Stimulated activated naive CD8-positive, alpha-beta T cell treated with anti-CD3 and anti-CD28 coated beads, Interleukin-15, amount 100 ng/mL, for 72 hours (primary cell): ENCODE results near the gene LAMP2.
"Not testable (repeated sequence)": the region's sequence is repeated elsewhere in the genome, so short reads cannot be mapped to it uniquely, and the experiment has no call there.

Experiments
- ATAC-seq: fragments of 150-1000 bp; cut with Tn5 transposase; 2 replicates; pipeline ENCODE4 v1.10.0; 2021; ENCODE audit warnings: mild to moderate bottlenecking, moderate library complexity
- DNase-seq, 2 donors: peaks; one replicate each; pipeline ENCODE4 v3.0.0; 2021 to 2022
- H3K27ac Mint-ChIP-seq, 2 donors: one replicate each; pipeline ENCODE4 v1.8.0; 2022; ENCODE audit warnings: mild to moderate bottlenecking in 2 of 2, mixed read lengths in 2 of 2, moderate library complexity in 2 of 2
- H3K27me3 Mint-ChIP-seq: one replicate; pipeline ENCODE4 v1.8.0; 2022; ENCODE audit warnings: mixed read lengths
- H3K4me1 Mint-ChIP-seq: one replicate; pipeline ENCODE4 v1.8.0; 2022; ENCODE audit warnings: mild to moderate bottlenecking, mixed read lengths
- H3K4me3 Mint-ChIP-seq, 2 donors: one replicate each; pipeline ENCODE4 v1.8.0; 2022; ENCODE audit warnings: mild to moderate bottlenecking in 2 of 2, mixed read lengths in 2 of 2, moderate library complexity in 1 of 2
- H3K9me3 Mint-ChIP-seq, 2 donors: one replicate each; pipeline ENCODE4 v1.8.0; 2022; ENCODE audit warnings: mixed read lengths in 2 of 2

Gene LAMP2

GRCh38 chrX:120468825-120469525, at the start of gene LAMP2:
Gene LAMP2 (minus strand): TSS chrX:120469296. CDS start chrX:120469169, 127 bp downstream.
- Mint-ChIP-seq H3K9me3 (no peaks in the 10 kb centered on the region), H3K4me1 (peaks cover 26% of the 10 kb centered on the region), H3K27ac (peak within 1 kb of the TSS; percentile 97 to 99), H3K4me3 (peak within 1 kb of the TSS; percentile 91 to 94), H3K27me3 (no peaks in the 10 kb centered on the region)
- DNase-seq (peak; percentile 67 to 80), ATAC-seq (peak; percentile 97)

GRCh38 chrX:120517936-120518335, 48.8 kb upstream of the LAMP2 start:
- no peaks in the 10 kb centered on the region for H3K27me3 Mint-ChIP-seq
- DNase-seq = no peak
- H3K4me1 Mint-ChIP-seq = no peaks in the 10 kb centered on the region
- H3K4me3 Mint-ChIP-seq = no peak overlapping the region
- ATAC-seq = no peak
- H3K27ac Mint-ChIP-seq = no peak overlapping the region
- H3K9me3 Mint-ChIP-seq = no peaks in the 10 kb centered on the region

GRCh38 chrX:120514236-120514635, 45.1 kb upstream of the LAMP2 start:
- no peaks in the 10 kb centered on the region for H3K9me3 Mint-ChIP-seq
- no peak for DNase-seq
- no peaks in the 10 kb centered on the region for H3K4me1 Mint-ChIP-seq
- H3K27me3 Mint-ChIP-seq = no peaks in the 10 kb centered on the region
- H3K4me3 Mint-ChIP-seq = no peak overlapping the region
- no peak overlapping the region for H3K27ac Mint-ChIP-seq
- no peak for ATAC-seq

GRCh38 chrX:120512627-120513026, 43.5 kb upstream of the LAMP2 start:
- Mint-ChIP-seq H3K9me3 (no peaks in the 10 kb centered on the region), H3K27ac (no peak overlapping the region), H3K27me3 (no peaks in the 10 kb centered on the region), H3K4me3 (no peak overlapping the region), H3K4me1 (no peaks in the 10 kb centered on the region)
- no peak for ATAC-seq
- no peak for DNase-seq

GRCh38 chrX:120512222-120512621, 43.1 kb upstream of the LAMP2 start:
- H3K4me1 Mint-ChIP-seq = no peaks in the 10 kb centered on the region
- no peaks in the 10 kb centered on the region for H3K9me3 Mint-ChIP-seq
- no peak overlapping the region for H3K27ac Mint-ChIP-seq
- H3K27me3 Mint-ChIP-seq = no peaks in the 10 kb centered on the region
- no peak for ATAC-seq
- DNase-seq = no peak
- H3K4me3 Mint-ChIP-seq = no peak overlapping the region

- ATAC-seq = no peak
- no peak overlapping the region for H3K27ac Mint-ChIP-seq
- no peaks in the 10 kb centered on the region for H3K27me3 Mint-ChIP-seq
Observed at GRCh38 chrX:120504569-120504968, 35.5 kb upstream of the LAMP2 start.

GRCh38 chrX:120499301-120500072, 30.4 kb upstream of the LAMP2 start:
- DNase-seq (no peak), ATAC-seq (no peak)
- no peak overlapping the region for H3K27ac Mint-ChIP-seq
- H3K9me3 Mint-ChIP-seq = no peaks in the 10 kb centered on the region
- peaks cover 6% of the 10 kb centered on the region for H3K4me1 Mint-ChIP-seq
- no peak overlapping the region for H3K4me3 Mint-ChIP-seq
- no peaks in the 10 kb centered on the region for H3K27me3 Mint-ChIP-seq

More at GRCh38 chrX:120504569-120504968, 35.5 kb upstream of the LAMP2 start:
- Mint-ChIP-seq H3K4me3 (no peak overlapping the region), H3K9me3 (no peaks in the 10 kb centered on the region), H3K4me1 (no peaks in the 10 kb centered on the region)
- DNase-seq = no peak

- not testable (repeated sequence) for DNase-seq, H3K4me3 Mint-ChIP-seq, ATAC-seq, H3K27me3 Mint-ChIP-seq, H3K9me3 Mint-ChIP-seq, H3K27ac Mint-ChIP-seq
- H3K4me1 Mint-ChIP-seq = peaks cover 12% of the 10 kb centered on the region
Observed at GRCh38 chrX:120490119-120490518, 21.0 kb upstream of the LAMP2 start.

GRCh38 chrX:120486786-120487185, 17.7 kb upstream of the LAMP2 start:
- no peak overlapping the region for H3K27ac Mint-ChIP-seq
- H3K9me3 Mint-ChIP-seq = no peaks in the 10 kb centered on the region
- H3K27me3 Mint-ChIP-seq = no peaks in the 10 kb centered on the region
- peaks cover 12% of the 10 kb centered on the region for H3K4me1 Mint-ChIP-seq
- no peak overlapping the region for H3K4me3 Mint-ChIP-seq
- ATAC-seq = no peak
- no peak for DNase-seq

GRCh38 chrX:120485638-120486520, 16.8 kb upstream of the LAMP2 start:
- H3K9me3 Mint-ChIP-seq = no peaks in the 10 kb centered on the region
- ATAC-seq (peak; percentile 85), DNase-seq (peak; percentile 37 to 62)
- H3K4me1 Mint-ChIP-seq = peaks cover 12% of the 10 kb centered on the region
- H3K27ac Mint-ChIP-seq = peak overlapping the region; percentile 12 to 85
- H3K27me3 Mint-ChIP-seq = no peaks in the 10 kb centered on the region
- H3K4me3 Mint-ChIP-seq = peak overlapping the region; percentile 73 to 77

- Mint-ChIP-seq H3K27me3 (no peaks in the 10 kb centered on the region), H3K4me3 (peak overlapping the region; percentile 73 to 77), H3K27ac (peak overlapping the region; percentile 12 to 85), H3K9me3 (no peaks in the 10 kb centered on the region), H3K4me1 (peaks cover 12% of the 10 kb centered on the region)
- DNase-seq (no peak), ATAC-seq (no peak)
Observed at GRCh38 chrX:120485315-120485637, 16.2 kb upstream of the LAMP2 start.

GRCh38 chrX:120477453-120477852, 8.4 kb upstream of the LAMP2 start:
- no peak overlapping the region for H3K4me3 Mint-ChIP-seq

GRCh38 chrX:120476714-120477113, 7.6 kb upstream of the LAMP2 start:
- Mint-ChIP-seq H3K27me3 (no peaks in the 10 kb centered on the region), H3K4me1 (no peaks in the 10 kb centered on the region), H3K4me3 (no peak overlapping the region), H3K9me3 (no peaks in the 10 kb centered on the region), H3K27ac (no peak overlapping the region)
- no peak for ATAC-seq
- DNase-seq = no peak

More at GRCh38 chrX:120477453-120477852, 8.4 kb upstream of the LAMP2 start:
- DNase-seq (no peak), ATAC-seq (no peak)
- Mint-ChIP-seq H3K4me1 (no peaks in the 10 kb centered on the region), H3K9me3 (no peaks in the 10 kb centered on the region), H3K27ac (no peak overlapping the region), H3K27me3 (no peaks in the 10 kb centered on the region)

GRCh38 chrX:120475447-120475846, 6.4 kb upstream of the LAMP2 start:
- H3K4me1 Mint-ChIP-seq, H3K27ac Mint-ChIP-seq, ATAC-seq, DNase-seq, H3K4me3 Mint-ChIP-seq, H3K27me3 Mint-ChIP-seq, H3K9me3 Mint-ChIP-seq: not testable (repeated sequence)

GRCh38 chrX:120474085-120474484, 5.0 kb upstream of the LAMP2 start:
- Mint-ChIP-seq H3K27me3 (no peaks in the 10 kb centered on the region), H3K4me3 (no peak overlapping the region), H3K27ac (peak overlapping the region in 1 of 2 donors; percentile 44), H3K9me3 (no peaks in the 10 kb centered on the region), H3K4me1 (no peaks in the 10 kb centered on the region)
- ATAC-seq = no peak
- no peak for DNase-seq
